PFSK-1 (cell line): ENCODE results near the gene TSPAN15.

Experiments
- POLR2AphosphoS5 ChIP-seq: IDR thresholded peaks from 2 replicates; pipeline ENCODE4 v1.6.1; 2012; ENCODE audit warnings: low read depth, mild to moderate bottlenecking, control low read depth, low read length, moderate library complexity
- SIN3A ChIP-seq: IDR thresholded peaks from 2 replicates; pipeline ENCODE4 v1.6.1; 2012; ENCODE audit warnings: mild to moderate bottlenecking, low read length, moderate library complexity, borderline replicate concordance; ENCODE audit not compliant: insufficient read depth
- TAF1 ChIP-seq: IDR thresholded peaks from 2 replicates; pipeline ENCODE4 v1.6.1; 2012; ENCODE audit warnings: low read length, control low read depth, borderline replicate concordance; ENCODE audit not compliant: insufficient read depth
- TF ChIP-seq, protein P1 (sequence below), 2 experiments: IDR thresholded peaks; 2 replicates each; pipeline versions ENCODE4 v1.6.1 to v1.8.0; 2011 to 2012; ENCODE audit warnings: low read depth in 2 of 2, low read length in 2 of 2, control low read depth in 1 of 2, inconsistent platforms in 1 of 2, mild to moderate bottlenecking in 1 of 2, moderate library complexity in 1 of 2; ENCODE audit not compliant: insufficient read depth in 1 of 2

DNA sequence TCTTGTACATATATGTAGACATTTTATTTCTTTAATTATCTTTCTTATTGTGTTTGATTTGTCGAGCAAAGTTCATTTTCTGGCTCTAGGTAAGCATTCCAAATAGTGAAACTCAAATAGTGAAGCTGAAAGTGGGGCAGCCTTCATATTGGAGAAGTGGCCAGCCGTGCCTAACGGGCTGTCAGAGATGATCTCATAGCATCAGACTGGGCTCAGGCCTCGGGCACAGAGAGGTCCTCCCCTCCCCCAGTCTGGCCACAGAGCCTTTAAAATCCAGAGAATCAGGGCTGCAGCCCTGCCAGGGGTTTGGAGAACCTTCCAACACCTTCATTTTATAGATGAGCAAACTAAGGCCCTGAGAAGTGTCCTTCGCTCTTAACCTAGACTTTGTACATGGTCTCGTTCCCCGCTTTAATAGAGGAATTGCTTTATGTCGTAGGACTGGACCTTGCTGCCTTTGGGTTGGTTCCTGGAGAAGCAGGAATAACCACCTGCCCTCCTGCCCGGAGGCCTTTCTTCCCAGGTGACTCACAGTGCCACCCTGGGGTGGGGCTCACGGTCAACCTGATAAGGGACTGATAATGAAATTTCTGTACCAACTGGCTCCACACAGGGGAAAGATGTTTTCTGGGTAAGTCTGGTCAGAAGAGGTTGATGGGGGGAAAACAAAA is 7.3 kb downstream of the TSPAN15 start:
- no peak for TF ChIP-seq SIN3A
- no peak for TF ChIP-seq TAF1
- TF ChIP-seq, protein P1, sequence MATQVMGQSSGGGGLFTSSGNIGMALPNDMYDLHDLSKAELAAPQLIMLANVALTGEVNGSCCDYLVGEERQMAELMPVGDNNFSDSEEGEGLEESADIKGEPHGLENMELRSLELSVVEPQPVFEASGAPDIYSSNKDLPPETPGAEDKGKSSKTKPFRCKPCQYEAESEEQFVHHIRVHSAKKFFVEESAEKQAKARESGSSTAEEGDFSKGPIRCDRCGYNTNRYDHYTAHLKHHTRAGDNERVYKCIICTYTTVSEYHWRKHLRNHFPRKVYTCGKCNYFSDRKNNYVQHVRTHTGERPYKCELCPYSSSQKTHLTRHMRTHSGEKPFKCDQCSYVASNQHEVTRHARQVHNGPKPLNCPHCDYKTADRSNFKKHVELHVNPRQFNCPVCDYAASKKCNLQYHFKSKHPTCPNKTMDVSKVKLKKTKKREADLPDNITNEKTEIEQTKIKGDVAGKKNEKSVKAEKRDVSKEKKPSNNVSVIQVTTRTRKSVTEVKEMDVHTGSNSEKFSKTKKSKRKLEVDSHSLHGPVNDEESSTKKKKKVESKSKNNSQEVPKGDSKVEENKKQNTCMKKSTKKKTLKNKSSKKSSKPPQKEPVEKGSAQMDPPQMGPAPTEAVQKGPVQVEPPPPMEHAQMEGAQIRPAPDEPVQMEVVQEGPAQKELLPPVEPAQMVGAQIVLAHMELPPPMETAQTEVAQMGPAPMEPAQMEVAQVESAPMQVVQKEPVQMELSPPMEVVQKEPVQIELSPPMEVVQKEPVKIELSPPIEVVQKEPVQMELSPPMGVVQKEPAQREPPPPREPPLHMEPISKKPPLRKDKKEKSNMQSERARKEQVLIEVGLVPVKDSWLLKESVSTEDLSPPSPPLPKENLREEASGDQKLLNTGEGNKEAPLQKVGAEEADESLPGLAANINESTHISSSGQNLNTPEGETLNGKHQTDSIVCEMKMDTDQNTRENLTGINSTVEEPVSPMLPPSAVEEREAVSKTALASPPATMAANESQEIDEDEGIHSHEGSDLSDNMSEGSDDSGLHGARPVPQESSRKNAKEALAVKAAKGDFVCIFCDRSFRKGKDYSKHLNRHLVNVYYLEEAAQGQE (IDR thresholded peaks at IDR 0.05; ENCODE audit: insufficient read depth in 1 of 2, low read depth in 2 of 2, low read length in 2 of 2): no peak
- no peak for TF ChIP-seq POLR2AphosphoS5
